Activated CD4-positive, alpha-beta T cell treated with anti-CD3 and anti-CD28 coated beads for 48 hours (primary cell): ENCODE measurements around the gene PPP2R1B.
"Not testable (repeated sequence)": the region's sequence is repeated elsewhere in the genome, so short reads cannot be mapped to it uniquely, and the experiment has no call there.

Experiments used
- DNase-seq: peaks from one replicate; pipeline ENCODE4 v3.0.0-alpha.2; 2020

PPP2R1B gene

GRCh38 chr11:111765984-111766833 is at the start of gene PPP2R1B:
PPP2R1B (minus strand) TSS chr11:111766389; CDS start chr11:111766361, 28 bp downstream.
- peak; percentile 81 for DNase-seq

GRCh38 chr11:111815489-111815888 is 49.3 kb upstream of the PPP2R1B start:
- DNase-seq = peak; percentile 2

- DNase-seq = no peak
Measured at GRCh38 chr11:111814557-111815320, 48.5 kb upstream of the PPP2R1B start.

- no peak for DNase-seq
Measured at GRCh38 chr11:111814106-111814505, 47.9 kb upstream of the PPP2R1B start.

GRCh38 chr11:111812211-111812610 is 46.0 kb upstream of the PPP2R1B start:
- no peak for DNase-seq

- no peak for DNase-seq
Measured at GRCh38 chr11:111811445-111811844, 45.3 kb upstream of the PPP2R1B start.

GRCh38 chr11:111808834-111809233 is 42.6 kb upstream of the PPP2R1B start:
- no peak for DNase-seq

GRCh38 chr11:111808063-111808588 is 41.9 kb upstream of the PPP2R1B start:
- no peak for DNase-seq

- DNase-seq = no peak
Measured at GRCh38 chr11:111807076-111807475, 40.9 kb upstream of the PPP2R1B start.

GRCh38 chr11:111801135-111801534 is 34.9 kb upstream of the PPP2R1B start:
- DNase-seq = no peak

GRCh38 chr11:111798279-111798678 is 32.1 kb upstream of the PPP2R1B start:
- DNase-seq = no peak

- DNase-seq = no peak
Measured at GRCh38 chr11:111797145-111797581, 31.0 kb upstream of the PPP2R1B start.

- no peak for DNase-seq
Measured at GRCh38 chr11:111796696-111797095, 30.5 kb upstream of the PPP2R1B start.

GRCh38 chr11:111795334-111795985 is 29.3 kb upstream of the PPP2R1B start:
- DNase-seq = no peak

GRCh38 chr11:111793863-111794262 is 27.7 kb upstream of the PPP2R1B start:
- DNase-seq = no peak

- no peak for DNase-seq
Measured at GRCh38 chr11:111792955-111793500, 26.8 kb upstream of the PPP2R1B start.

GRCh38 chr11:111792314-111792713 is 26.1 kb upstream of the PPP2R1B start:
- DNase-seq = no peak

GRCh38 chr11:111788464-111788863 is 22.3 kb upstream of the PPP2R1B start:
- no peak for DNase-seq

- no peak for DNase-seq
Measured at GRCh38 chr11:111788051-111788450, 21.9 kb upstream of the PPP2R1B start.

GRCh38 chr11:111785886-111786412 is 19.8 kb upstream of the PPP2R1B start:
- no peak for DNase-seq

GRCh38 chr11:111785076-111785475 is 18.9 kb upstream of the PPP2R1B start:
- no peak for DNase-seq

GRCh38 chr11:111784311-111784710 is 18.1 kb upstream of the PPP2R1B start:
- not testable (repeated sequence) for DNase-seq
